Neuronal stem cell (in vitro differentiated cells): Measurements from ENCODE around the gene CACNA1C.

Experiments
- DNase-seq: peaks from one replicate; pipeline ENCODE4 v3.0.0-alpha.2; 2013; ENCODE audit warnings: low spot score
- H2AFZ ChIP-seq: one replicate; pipeline ENCODE4 v1.6.1; 2013; ENCODE audit warnings: mild to moderate bottlenecking, low read length, inconsistent platforms
- H2AK5ac ChIP-seq: 2 replicates; pipeline ENCODE4 v1.6.1; 2013; ENCODE audit warnings: low read depth, mild to moderate bottlenecking, inconsistent platforms, low read length, moderate library complexity, mixed read lengths
- H2BK120ac ChIP-seq: 2 replicates; pipeline ENCODE4 v1.6.1; 2013; ENCODE audit warnings: low read depth, mild to moderate bottlenecking, inconsistent platforms, low read length, moderate library complexity, mixed read lengths
- H2BK12ac ChIP-seq: one replicate; pipeline ENCODE4 v1.6.1; 2013; ENCODE audit warnings: low read length, inconsistent platforms
- H2BK15ac ChIP-seq: 2 replicates; pipeline ENCODE4 v1.6.1; 2013; ENCODE audit warnings: mild to moderate bottlenecking, low read length, inconsistent platforms, mixed read lengths
- H2BK5ac ChIP-seq: one replicate; pipeline ENCODE4 v1.6.1; 2013; ENCODE audit warnings: inconsistent platforms, mild to moderate bottlenecking, low read length, moderate library complexity
- H3K14ac ChIP-seq: one replicate; pipeline ENCODE4 v1.6.1; 2013; ENCODE audit warnings: low read length, inconsistent platforms
- H3K18ac ChIP-seq: 2 replicates; pipeline ENCODE4 v1.6.1; 2013; ENCODE audit warnings: low read length, inconsistent platforms
- H3K23ac ChIP-seq: 2 replicates; pipeline ENCODE4 v1.6.1; 2013; ENCODE audit warnings: low read depth, mild to moderate bottlenecking, mixed read lengths, low read length, inconsistent platforms; ENCODE audit not compliant: poor library complexity
- H3K27ac ChIP-seq: replicated peaks from 3 replicates; pipeline ENCODE4 v1.5.1; 2013; ENCODE audit warnings: low read length, inconsistent platforms
- H3K27me3 ChIP-seq, 3 experiments: 2 replicates each; pipeline ENCODE4 v1.6.1; 2013; ENCODE audit warnings: low read length in 3 of 3, mild to moderate bottlenecking in 2 of 3, inconsistent platforms in 1 of 3, low read depth in 1 of 3, mixed read lengths in 1 of 3, moderate library complexity in 1 of 3; ENCODE audit not compliant: control insufficient read depth in 3 of 3, insufficient read depth in 3 of 3
- H3K36me3 ChIP-seq, 2 donors: replicated peaks in 1 of 2; 2 replicates each; pipeline ENCODE4 v1.6.1; 2013; ENCODE audit warnings: low read length in 2 of 2; ENCODE audit not compliant: control insufficient read depth in 2 of 2, insufficient read depth in 2 of 2
- H3K4ac ChIP-seq: 2 replicates; pipeline ENCODE4 v1.6.1; 2013; ENCODE audit warnings: inconsistent platforms, mild to moderate bottlenecking, low read length, moderate library complexity
- H3K4me1 ChIP-seq, 2 donors: 1 replicate in 1 of 2; 2 replicates in 1 of 2; pipeline ENCODE4 v1.6.1; 2013; ENCODE audit warnings: low read length in 2 of 2, low read depth in 1 of 2; ENCODE audit not compliant: control insufficient read depth in 2 of 2, insufficient read depth in 1 of 2
- H3K4me2 ChIP-seq: one replicate; pipeline ENCODE4 v1.6.1; 2013; ENCODE audit warnings: mild to moderate bottlenecking, low read length, inconsistent platforms; ENCODE audit not compliant: insufficient read depth, poor library complexity, severe bottlenecking
- H3K4me3 ChIP-seq, 2 donors: 2 replicates each; pipeline ENCODE4 v1.5.1; 2013; ENCODE audit warnings: low read length in 2 of 2, mild to moderate bottlenecking in 2 of 2, inconsistent platforms in 1 of 2, moderate library complexity in 1 of 2
- H3K79me1 ChIP-seq: one replicate; pipeline ENCODE4 v1.6.1; 2013; ENCODE audit warnings: low read depth, mild to moderate bottlenecking, inconsistent platforms, low read length, moderate library complexity
- H3K9ac ChIP-seq: one replicate; pipeline ENCODE4 v1.6.1; 2013; ENCODE audit warnings: mild to moderate bottlenecking, low read depth, low read length, inconsistent platforms; ENCODE audit not compliant: poor library complexity
- H3K9me3 ChIP-seq, 2 donors: replicated peaks in 1 of 2; 2 replicates each; pipeline versions ENCODE3 to v1.6.1; 2013; ENCODE audit warnings: low read length in 2 of 2, mild to moderate bottlenecking in 2 of 2, inconsistent platforms in 1 of 2, low read depth in 1 of 2, mixed read lengths in 1 of 2, moderate library complexity in 1 of 2; ENCODE audit not compliant: control insufficient read depth in 2 of 2, insufficient read depth in 1 of 2
- H4K8ac ChIP-seq: one replicate; pipeline ENCODE4 v1.6.1; 2013; ENCODE audit warnings: low read depth, mild to moderate bottlenecking, inconsistent platforms, low read length, moderate library complexity
- H4K91ac ChIP-seq: one replicate; pipeline ENCODE4 v1.6.1; 2013; ENCODE audit warnings: low read length, low read depth, mild to moderate bottlenecking, inconsistent platforms; ENCODE audit not compliant: poor library complexity
- WGBS, 2 donors: extraction: QIAGEN DNeasy Blood & Tissue Kit; methylation state at CpG; one replicate each; pipeline ENCODE4 v1.1.7; 2013; ENCODE audit warnings: missing lambda C conversion rate in 2 of 2, mixed read lengths in 1 of 2; ENCODE audit not compliant: insufficient read length in 2 of 2, insufficient replicate concordance in 1 of 2; ENCODE audit errors: extremely low coverage in 2 of 2; 5-methylcytosine and 5-hydroxymethylcytosine counted together

Gene CACNA1C

GRCh38 chr12:2593045-2593444, 540.3 kb downstream of the CACNA1C start:
- no peak overlapping the region for H3K4me2 ChIP-seq
- no peak overlapping the region for H3K18ac ChIP-seq
- no peak overlapping the region for H2BK15ac ChIP-seq
- no peak overlapping the region for H3K27ac ChIP-seq
- no peak overlapping the region for H3K9ac ChIP-seq
- H3K14ac ChIP-seq = no peak overlapping the region
- no peak overlapping the region for H4K8ac ChIP-seq
- H3K4me1 ChIP-seq = peaks cover 0 to 2% of the 10 kb centered on the region in 2 donors
- no peak overlapping the region for H2AFZ ChIP-seq
- WGBS, 2 donors = no CpG with 5 or more reads among the region's 5 CpGs
- no peak overlapping the region for H3K4me3 ChIP-seq
- H3K79me1 ChIP-seq = no peaks in the 10 kb centered on the region
- no peak overlapping the region for H2AK5ac ChIP-seq
- no peak for DNase-seq
- H2BK120ac ChIP-seq = no peak overlapping the region
- H2BK12ac ChIP-seq = no peak overlapping the region
- peaks cover 4 to 8% of the 10 kb centered on the region in 2 donors for H3K9me3 ChIP-seq
- no peaks in the 10 kb centered on the region for H3K36me3 ChIP-seq
- H3K23ac ChIP-seq = no peak overlapping the region
- no peak overlapping the region for H3K4ac ChIP-seq
- H2BK5ac ChIP-seq = no peak overlapping the region
- peaks cover 0 to 2% (median 0%) of the 10 kb centered on the region in 3 experiments for H3K27me3 ChIP-seq
- no peak overlapping the region for H4K91ac ChIP-seq

DNA sequence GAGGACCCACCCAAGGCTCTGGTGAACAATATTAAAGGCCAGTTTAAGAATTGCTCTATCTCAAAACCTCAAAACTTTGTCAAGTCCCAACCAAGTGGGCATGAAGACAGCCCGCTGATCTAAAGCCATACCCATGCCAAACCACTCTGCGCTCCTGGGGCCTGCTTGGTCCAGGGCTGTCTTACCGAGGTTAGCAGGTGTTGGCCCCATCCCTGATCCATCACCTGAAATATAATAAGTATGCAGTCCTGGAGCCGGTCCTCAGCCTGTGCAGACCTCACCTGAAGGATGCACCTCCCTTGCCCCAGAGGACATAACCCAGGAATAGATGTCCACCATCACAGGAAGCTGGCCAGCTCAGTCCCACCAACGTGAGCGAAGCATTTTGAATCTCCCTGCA, 543.7 kb downstream of the CACNA1C start:
- Histone ChIP-seq H3K9ac (no peak overlapping the region), H2AFZ (no peak overlapping the region), H3K18ac (no peak overlapping the region), H3K4me2 (no peak overlapping the region), H3K4me1 (peaks cover 0 to 5% of the 10 kb centered on the region in 2 donors), H4K91ac (no peak overlapping the region), H3K4me3 (no peak overlapping the region), H2BK12ac (no peak overlapping the region), H2BK15ac (no peak overlapping the region), H3K23ac (no peak overlapping the region), H3K27ac (no peak overlapping the region), H3K36me3 (no peaks in the 10 kb centered on the region), H2AK5ac (no peak overlapping the region), H3K14ac (no peak overlapping the region), H2BK120ac (no peak overlapping the region), H2BK5ac (no peak overlapping the region), H3K4ac (no peak overlapping the region), H4K8ac (no peak overlapping the region), H3K9me3 (peaks cover 3 to 8% of the 10 kb centered on the region in 2 donors), H3K79me1 (no peaks in the 10 kb centered on the region), H3K27me3 (peaks cover 0 to 12% (median 0%) of the 10 kb centered on the region in 3 experiments)
- DNase-seq = no peak
- WGBS, 2 donors = no CpG with 5 or more reads among the region's 6 CpGs

DNA sequence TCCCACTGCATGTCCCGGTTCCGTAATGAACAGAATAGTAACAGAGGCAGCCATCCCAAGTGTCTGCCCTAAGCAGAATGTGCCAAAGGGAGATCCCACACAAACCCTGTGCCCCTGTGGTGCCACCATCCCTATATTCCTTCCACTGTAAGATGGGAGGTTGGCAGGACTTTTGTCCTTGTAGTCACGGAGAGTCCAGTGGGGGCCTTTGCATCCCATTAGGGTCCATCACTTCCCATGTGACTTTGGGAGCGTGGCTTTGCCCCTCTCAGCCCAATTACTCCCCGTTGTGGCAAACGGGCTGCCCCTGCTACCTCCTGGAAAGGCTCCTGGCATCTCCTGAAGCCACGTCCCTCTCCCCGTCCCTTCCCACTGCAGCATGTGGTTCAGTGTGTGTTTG, 552.5 kb downstream of the CACNA1C start:
- Histone ChIP-seq H2BK12ac (no peak overlapping the region), H3K4me3 (no peak overlapping the region), H2AFZ (no peak overlapping the region), H4K91ac (no peak overlapping the region), H2BK5ac (peak overlapping the region; percentile 28), H3K27me3 (no peaks in the 10 kb centered on the region), H3K27ac (no peak overlapping the region), H3K4ac (no peak overlapping the region), H3K36me3 (no peaks in the 10 kb centered on the region), H3K4me1 (peaks cover 0 to 6% of the 10 kb centered on the region in 2 donors), H3K9ac (peak overlapping the region; percentile 26), H3K23ac (peak overlapping the region; percentile 29), H3K18ac (peak overlapping the region; percentile 25), H2BK120ac (no peak overlapping the region), H3K4me2 (no peak overlapping the region), H3K9me3 (no peaks in the 10 kb centered on the region), H4K8ac (no peak overlapping the region), H3K14ac (peak overlapping the region; percentile 50), H2BK15ac (no peak overlapping the region), H3K79me1 (no peaks in the 10 kb centered on the region), H2AK5ac (peak overlapping the region; percentile 16)
- no peak for DNase-seq
- WGBS, 2 donors = no CpG with 5 or more reads among the region's 8 CpGs

GRCh38 chr12:2606186-2606910, 553.6 kb downstream of the CACNA1C start:
- no peak overlapping the region for H2BK12ac ChIP-seq
- no peaks in the 10 kb centered on the region for H3K79me1 ChIP-seq
- WGBS, 2 donors = no CpG with 5 or more reads among the region's 17 CpGs
- no peak overlapping the region for H2AFZ ChIP-seq
- H3K27ac ChIP-seq = no peak overlapping the region
- H3K9me3 ChIP-seq = peaks cover 0 to 2% of the 10 kb centered on the region in 2 donors
- H3K23ac ChIP-seq = no peak overlapping the region
- H2BK15ac ChIP-seq = no peak overlapping the region
- no peak overlapping the region for H4K91ac ChIP-seq
- H3K4ac ChIP-seq = no peak overlapping the region
- H2AK5ac ChIP-seq = no peak overlapping the region
- no peak for DNase-seq
- H3K4me3 ChIP-seq = no peak overlapping the region
- no peak overlapping the region for H2BK120ac ChIP-seq
- no peak overlapping the region for H4K8ac ChIP-seq
- no peak overlapping the region for H3K18ac ChIP-seq
- no peak overlapping the region for H3K9ac ChIP-seq
- H3K14ac ChIP-seq = no peak overlapping the region
- H3K27me3 ChIP-seq = no peaks in the 10 kb centered on the region
- no peaks in the 10 kb centered on the region for H3K36me3 ChIP-seq
- H2BK5ac ChIP-seq = no peak overlapping the region
- no peak overlapping the region for H3K4me2 ChIP-seq
- peaks cover 0 to 4% of the 10 kb centered on the region in 2 donors for H3K4me1 ChIP-seq
